GM18907 (cell line): ENCODE measurements around the gene GTF3C5.
"Not testable (repeated sequence)": the region's sequence is repeated elsewhere in the genome, so short reads cannot be mapped to it uniquely, and the experiment has no call there.

ENCODE experiments used
- ATAC-seq: cut with Tn5 transposase; IDR thresholded peaks from one replicate; pipeline ENCODE4 v1.9.1; 2021; ENCODE audit warnings: mild to moderate bottlenecking, moderate library complexity; ENCODE audit not compliant: unreplicated experiment

Gene GTF3C5

DNA sequence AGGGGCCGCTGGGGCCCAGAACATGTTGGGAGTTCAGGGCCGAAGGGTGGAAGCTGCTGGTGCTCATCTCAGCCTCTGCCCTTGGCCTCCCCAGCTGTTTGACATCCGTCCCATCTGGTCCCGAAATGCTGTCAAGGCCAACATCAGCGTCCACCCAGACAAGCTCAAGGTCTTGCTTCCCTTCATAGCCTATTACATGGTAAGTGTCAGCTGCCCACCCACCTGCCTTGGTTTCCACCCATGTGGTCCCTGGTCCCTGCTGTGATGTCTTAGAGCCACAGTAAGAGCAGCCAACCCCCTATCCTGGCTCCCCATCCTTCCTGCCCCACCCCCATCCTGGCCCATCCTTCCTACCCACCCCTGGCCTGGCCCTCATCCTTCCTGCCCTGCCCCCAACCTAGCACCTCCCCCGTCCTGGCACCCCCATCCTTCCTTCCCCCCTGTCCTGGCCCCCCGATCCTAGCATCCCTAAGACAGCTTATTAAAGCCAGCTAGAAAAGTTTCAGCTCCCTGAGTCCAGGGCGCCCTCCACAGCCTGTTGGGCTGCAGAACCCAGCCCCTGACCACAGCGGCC, 21.3 kb downstream of the GTF3C5 start:
- no peak for ATAC-seq

DNA sequence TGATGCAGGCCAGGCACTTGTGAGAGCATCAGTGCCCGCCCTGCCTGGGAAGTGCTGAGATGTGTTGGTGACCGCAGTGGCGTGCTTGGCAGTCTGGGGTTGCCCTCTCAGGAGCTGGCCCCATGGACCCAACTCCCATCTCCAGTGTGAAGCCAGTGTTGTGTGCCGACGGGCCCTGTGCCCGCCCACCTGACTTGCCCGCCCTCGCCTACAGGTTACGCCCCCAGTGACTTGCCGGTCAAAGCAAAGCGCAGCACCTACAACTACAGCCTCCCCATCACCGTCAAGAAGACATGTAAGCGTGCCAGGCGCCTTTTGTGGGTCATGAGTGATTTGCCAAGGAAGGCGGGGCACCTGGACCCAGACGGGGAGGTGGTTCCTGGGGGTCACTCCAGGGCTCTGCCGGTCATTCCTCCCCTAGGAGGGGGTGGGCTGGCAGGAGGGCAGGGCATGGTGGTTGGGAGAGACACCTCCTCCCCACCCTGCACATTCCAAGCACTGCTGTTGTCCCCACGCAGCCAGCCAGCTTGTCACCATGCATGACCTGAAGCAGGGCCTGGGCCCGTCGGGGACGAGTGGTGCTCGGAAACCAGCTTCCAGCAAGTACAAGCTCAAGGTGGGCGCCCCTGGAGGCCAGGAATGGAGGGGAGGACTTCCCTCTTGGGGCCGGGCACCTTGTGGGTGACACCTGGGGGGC, 23.5 kb downstream of the GTF3C5 start:
- ATAC-seq: no peak

DNA sequence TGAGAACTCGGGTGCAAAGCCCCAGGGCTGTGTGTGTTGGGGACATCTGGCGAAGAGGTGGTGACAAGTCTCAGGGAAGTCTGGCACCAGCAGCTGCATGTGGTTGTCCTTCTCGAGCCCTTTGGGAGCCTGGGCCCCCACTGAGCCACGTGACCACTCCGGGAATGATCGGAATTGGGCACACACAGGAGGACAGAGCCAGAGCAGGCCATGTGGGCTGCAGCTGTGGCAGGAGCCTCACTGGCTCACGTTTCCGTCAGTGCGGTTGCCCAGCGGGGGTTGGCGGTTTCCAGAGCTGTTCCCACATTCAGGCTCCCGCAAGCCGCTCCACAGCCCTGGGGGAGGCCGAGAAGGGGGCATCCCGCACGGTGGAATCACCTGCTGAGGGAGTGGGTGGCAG, 24.2 kb downstream of the GTF3C5 start:
- ATAC-seq: no peak

DNA sequence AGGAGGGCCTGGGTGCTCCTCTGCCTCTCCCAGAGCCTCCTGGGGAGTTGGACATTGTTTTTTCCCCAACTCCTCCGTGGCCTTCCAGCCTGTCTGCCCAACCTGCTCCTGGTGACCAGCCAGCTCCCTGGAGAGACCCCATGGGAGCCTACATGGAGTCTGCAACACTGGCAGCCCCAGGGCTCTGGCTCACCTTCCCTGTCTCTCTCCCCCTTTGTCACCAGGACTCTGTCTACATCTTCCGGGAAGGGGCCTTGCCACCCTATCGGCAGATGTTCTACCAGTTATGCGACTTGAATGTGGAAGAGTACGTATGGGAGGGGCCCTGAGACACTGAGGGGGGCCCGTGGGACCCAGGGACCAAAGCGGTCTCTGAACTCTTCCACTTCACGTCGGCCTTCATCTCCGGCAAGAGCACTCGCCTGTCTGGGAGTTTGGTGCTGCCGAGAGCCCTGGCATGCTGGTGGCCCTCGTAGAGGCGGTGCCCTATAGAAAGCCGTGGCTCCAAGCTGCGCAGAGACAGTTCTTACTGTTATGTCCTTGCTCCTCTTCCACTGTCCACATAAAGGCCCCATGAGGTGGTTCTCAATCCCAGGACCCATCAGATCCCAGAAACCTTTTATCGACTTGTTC, 25.1 kb downstream of the GTF3C5 start:
- no peak for ATAC-seq

DNA sequence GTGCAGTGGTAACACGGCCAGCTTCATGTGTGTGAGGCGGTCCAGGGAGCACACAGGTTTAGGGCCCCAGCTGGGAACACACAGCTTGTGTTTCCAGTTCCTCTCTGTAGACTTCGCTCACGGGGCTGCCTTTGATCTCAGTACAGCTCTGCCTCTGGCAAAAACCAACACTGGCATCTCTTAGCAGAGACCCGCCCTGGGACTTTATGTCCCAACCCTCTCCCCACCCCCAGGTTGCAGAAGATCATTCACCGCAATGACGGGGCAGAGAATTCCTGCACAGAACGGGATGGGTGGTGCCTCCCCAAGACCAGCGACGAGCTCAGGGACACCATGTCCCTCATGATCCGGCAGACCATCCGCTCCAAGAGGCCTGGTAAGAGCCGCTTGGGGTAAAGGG, 25.7 kb downstream of the GTF3C5 start:
- no peak for ATAC-seq

DNA sequence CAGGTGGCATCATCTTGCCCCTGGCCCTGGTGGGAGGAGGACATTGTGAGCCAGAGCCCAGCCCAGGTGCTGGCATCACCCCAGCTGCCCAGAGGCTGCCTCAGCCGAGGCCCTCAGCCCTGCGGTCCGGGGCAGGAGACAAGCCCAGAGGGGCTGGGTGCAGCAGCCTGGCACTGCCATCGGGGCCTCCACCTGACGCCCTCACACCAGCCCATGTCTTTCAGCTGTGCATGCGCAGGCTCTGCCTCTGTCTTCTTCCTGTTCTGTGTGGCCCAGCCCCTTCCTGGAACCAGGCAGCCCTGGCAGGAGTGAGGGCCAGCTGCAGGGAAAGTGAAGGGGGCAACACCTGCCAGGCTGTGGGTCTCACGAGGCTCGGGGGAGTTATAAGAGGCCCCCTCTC, 26.2 kb downstream of the GTF3C5 start:
- no peak for ATAC-seq

DNA sequence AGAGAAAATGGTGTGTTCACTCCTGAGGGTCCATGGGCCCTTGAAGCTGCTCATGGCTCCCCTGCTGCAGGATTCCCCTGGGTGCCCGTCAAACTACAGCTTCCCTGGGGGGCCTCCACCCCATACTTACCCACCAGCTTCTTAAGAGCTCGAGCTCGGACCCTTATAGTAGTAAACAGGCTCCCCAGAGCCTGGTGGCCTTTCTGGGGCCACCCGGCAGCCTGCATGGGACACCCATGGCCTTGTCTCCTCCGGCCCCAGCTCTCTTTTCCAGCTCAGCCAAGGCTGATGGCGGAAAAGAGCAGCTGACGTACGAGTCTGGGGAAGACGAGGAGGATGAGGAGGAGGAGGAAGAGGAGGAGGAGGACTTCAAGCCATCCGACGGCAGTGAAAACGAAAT, 26.8 kb downstream of the GTF3C5 start:
- ATAC-seq: no peak

DNA sequence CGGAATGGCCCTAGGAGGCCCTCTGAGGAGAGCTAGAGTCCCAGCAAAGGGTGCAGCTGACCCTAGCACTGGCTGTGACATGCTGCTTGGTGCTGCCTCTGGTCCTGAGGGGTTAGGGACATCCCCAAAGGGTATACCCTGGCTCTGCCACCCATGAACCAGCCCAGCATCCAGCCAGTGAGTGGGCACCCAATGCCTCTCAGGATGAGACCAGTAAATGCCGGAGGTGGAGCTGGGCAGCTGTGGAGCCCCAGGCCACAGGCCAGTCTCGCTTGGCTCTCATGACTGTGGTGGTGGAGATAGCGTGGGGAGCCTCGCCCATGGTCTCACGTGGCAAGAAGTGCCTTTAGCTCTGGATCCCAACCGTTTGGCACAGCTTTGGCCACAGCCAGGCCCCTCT, 27.3 kb downstream of the GTF3C5 start:
- no peak for ATAC-seq

DNA sequence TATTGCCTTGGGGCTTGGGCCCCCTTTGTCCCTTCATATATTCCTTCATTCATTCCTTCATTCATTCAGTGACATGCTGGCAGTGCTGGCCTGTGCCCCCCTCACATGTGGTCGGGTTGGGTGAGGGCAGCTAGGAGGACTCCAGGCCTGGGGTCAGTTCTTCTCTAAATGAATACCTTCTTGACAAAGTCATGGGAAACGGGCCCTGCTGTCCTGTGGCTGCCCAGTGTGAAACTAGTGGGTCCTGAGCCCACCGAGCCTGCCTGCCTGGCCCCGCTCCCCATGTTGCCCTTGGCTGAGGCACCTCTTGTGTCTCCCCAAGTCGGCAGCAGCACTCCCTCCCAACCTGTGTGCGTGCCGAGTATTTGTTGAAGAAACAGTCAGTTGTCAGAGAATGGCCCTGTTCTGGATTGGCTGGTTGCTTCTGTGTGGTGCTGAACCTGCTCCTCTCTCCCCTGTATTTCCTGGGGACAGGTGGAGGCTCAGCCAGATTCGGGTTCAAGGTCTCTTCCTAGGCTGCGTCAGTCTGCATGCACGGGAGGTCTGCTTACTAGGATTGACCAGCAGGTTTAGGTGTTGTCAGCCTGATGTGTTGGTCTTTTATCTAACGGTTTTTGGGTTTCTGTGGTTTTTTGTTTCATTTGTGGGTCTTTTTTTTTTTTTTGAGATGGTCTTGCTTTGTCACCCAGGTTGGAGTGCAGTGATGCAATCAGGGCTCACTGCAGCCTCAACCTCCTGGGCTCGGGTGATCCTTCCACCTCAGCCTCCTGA, 27.9 kb downstream of the GTF3C5 start:
- ATAC-seq: no peak

DNA sequence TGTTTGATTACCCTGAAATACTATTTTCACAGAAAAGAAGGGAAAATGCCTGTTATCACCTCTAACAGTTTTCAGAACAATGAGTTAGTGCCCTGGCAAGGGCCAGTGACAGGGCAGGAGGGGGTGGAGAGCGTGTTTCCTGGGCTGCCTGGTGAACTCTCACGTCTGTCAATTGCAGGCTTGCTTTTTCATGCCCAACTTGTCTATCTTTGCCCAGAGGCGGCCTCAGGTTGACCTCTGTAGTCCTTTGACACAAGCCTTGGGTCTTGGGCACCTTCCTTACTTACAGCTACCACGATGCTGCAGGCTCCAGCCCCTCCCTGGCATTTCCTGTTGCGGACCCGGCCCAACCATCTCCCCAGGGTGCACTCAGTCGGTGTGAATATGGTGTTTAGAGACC, 28.8 kb downstream of the GTF3C5 start:
- no peak for ATAC-seq

DNA sequence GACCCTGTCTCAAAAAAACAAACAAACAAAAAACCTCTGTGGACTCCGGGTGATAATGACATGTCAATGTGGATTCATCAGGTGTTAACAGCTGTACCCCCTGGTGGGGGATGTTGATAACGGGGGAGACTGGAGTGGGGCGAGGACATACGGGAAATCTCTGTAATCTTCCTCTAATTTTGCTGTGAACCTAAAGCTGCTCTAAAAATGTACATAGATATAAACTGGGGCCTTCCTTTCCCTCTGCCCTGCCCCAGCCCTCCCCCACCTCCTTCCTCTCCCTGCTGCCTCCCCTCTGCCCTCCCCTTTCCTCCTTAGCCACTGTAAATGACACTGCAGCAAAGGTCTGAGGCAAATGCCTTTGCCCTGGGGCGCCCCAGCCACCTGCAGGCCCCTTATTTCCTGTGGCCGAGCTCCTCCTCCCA, 29.6 kb downstream of the GTF3C5 start:
- ATAC-seq: no peak

DNA sequence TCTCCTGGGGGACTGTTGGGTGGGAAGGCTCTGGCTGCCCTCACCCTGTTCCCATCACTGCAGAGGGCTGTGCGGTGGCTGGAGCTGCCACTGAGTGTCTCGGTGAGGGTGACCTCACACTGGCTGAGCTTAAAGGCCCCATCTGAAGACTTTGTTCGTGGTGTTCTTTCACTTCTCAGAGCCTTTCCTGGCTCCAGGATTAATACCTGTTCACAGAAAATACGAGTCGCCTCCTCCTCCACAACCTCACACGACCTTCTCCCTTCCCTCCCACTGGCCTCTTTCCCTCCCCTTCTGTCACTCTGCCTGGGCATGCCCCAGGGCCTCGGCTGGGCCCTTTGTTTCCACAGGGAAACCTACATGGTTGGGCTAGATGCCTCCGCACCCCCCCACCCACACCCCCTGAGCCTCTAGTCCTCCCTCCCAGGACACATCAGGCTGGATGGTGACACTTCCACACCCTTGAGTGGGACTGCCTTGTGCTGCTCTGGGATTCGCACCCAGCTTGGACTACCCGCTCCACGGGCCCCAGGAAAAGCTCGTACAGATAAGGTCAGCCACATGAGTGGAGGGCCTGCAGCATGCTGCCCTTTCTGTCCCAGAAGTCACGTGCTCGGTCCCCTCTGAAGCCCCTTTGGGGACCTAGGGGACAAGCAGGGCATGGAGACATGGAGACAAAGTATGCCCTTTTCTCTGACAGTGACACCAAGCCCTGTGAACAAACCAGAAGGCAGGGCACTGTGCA, 30.4 kb downstream of the GTF3C5 start:
- not testable (repeated sequence) for ATAC-seq

DNA sequence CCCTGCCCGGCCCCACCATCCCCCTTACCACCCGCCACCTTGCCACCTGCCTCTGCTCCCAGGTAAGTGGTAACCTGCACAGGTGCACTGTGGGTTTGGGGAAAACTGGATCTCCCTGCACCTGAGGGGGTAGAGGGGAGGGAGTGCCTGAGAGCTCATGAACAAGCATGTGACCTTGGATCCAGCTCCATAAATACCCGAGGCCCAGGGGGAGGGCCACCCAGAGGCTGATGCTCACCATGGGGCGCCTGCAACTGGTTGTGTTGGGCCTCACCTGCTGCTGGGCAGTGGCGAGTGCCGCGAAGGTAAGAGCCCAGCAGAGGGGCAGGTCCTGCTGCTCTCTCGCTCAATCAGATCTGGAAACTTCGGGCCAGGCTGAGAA, 31.0 kb downstream of the GTF3C5 start, which contains the start of gene CEL:
TSS of gene CEL (plus strand) at position 218 of the 382 bp plus-strand sequence. CDS start at position 240, 22 bp downstream.
- not testable (repeated sequence) for ATAC-seq

DNA sequence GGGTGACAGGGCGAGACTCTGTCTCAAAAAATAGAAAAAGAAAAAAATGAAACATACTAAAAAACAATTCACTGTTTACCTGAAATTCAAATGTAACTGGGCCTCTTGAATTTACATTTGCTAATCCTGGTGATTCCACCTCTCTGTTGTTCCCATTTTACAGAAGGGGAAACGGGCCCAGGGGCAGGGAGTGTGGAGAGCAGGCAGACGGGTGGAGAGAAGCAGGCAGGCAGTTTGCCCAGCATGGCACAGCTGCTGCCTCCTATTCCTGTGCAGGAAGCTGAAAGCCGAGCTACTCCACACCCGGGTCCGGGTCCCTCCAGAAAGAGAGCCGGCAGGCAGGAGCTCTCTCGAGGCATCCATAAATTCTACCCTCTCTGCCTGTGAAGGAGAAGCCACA, 31.8 kb downstream of the GTF3C5 start:
- not testable (repeated sequence) for ATAC-seq

DNA sequence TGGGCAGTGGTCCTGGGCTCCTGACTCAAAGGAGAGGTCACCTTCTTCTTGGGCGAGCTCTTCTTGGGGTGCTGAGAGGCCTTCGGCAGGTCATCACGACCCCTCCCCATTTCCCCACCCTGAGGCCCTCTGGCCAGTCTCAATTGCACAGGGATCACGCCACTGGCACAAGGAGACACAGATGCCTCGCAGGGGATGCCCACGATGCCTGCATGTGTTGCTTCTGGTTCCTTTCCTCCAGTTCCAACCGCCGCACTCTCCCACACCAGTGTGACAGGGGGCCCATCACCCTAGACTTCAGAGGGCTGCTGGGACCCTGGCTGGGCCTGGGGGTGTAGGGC, 32.3 kb downstream of the GTF3C5 start:
- no peak for ATAC-seq

DNA sequence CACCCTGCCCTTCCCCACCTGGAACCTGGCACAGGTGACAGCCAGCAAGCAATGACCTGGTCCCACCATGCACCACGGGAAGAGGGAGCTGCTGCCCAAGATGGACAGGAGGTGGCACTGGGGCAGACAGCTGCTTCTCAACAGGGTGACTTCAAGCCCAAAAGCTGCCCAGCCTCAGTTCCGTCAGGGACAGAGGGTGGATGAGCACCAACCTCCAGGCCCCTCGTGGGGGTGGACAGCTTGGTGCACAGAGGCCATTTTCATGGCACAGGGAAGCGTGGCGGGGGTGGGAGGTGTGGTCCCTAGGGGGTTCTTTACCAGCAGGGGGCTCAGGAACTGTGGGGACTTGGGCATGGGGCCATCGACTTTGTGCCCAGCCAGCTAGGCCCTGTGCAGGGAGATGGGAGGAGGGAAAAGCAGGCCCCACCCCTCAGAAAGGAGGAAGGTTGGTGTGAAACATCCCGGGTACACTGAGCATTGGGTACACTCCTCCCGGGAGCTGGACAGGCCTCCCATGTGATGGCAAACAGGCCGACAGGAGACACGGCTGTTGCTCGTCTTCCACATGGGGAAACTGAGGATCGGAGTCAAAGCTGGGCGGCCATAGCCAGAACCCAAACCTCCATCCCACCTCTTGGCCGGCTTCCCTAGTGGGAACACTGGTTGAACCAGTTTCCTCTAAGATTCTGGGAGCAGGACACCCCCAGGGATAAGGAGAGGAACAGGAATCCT, 32.9 kb downstream of the GTF3C5 start:
- ATAC-seq: no peak

DNA sequence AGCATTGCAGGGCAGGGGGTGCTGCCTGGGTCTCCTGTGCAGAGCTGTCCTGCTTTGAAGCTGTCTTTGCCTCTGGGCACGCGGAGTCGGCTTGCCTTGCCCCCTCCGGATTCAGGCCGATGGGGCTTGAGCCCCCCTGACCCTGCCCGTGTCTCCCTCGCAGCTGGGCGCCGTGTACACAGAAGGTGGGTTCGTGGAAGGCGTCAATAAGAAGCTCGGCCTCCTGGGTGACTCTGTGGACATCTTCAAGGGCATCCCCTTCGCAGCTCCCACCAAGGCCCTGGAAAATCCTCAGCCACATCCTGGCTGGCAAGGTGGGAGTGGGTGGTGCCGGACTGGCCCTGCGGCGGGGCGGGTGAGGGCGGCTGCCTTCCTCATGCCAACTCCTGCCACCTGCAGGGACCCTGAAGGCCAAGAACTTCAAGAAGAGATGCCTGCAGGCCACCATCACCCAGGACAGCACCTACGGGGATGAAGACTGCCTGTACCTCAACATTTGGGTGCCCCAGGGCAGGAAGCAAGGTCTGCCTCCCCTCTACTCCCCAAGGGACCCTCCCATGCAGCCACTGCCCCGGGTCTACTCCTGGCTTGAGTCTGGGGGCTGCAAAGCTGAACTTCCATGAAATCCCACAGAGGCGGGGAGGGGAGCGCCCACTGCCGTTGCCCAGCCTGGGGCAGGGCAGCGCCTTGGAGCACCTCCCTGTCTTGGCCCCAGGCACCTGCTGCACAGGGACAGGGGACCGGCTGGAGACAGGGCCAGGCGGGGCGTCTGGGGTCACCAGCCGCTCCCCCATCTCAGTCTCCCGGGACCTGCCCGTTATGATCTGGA, 33.7 kb downstream of the GTF3C5 start:
- ATAC-seq: no peak

DNA sequence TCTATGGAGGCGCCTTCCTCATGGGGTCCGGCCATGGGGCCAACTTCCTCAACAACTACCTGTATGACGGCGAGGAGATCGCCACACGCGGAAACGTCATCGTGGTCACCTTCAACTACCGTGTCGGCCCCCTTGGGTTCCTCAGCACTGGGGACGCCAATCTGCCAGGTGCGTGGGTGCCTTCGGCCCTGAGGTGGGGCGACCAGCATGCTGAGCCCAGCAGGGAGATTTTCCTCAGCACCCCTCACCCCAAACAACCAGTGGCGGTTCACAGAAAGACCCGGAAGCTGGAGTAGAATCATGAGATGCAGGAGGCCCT, 34.2 kb downstream of the GTF3C5 start:
- no peak for ATAC-seq

DNA sequence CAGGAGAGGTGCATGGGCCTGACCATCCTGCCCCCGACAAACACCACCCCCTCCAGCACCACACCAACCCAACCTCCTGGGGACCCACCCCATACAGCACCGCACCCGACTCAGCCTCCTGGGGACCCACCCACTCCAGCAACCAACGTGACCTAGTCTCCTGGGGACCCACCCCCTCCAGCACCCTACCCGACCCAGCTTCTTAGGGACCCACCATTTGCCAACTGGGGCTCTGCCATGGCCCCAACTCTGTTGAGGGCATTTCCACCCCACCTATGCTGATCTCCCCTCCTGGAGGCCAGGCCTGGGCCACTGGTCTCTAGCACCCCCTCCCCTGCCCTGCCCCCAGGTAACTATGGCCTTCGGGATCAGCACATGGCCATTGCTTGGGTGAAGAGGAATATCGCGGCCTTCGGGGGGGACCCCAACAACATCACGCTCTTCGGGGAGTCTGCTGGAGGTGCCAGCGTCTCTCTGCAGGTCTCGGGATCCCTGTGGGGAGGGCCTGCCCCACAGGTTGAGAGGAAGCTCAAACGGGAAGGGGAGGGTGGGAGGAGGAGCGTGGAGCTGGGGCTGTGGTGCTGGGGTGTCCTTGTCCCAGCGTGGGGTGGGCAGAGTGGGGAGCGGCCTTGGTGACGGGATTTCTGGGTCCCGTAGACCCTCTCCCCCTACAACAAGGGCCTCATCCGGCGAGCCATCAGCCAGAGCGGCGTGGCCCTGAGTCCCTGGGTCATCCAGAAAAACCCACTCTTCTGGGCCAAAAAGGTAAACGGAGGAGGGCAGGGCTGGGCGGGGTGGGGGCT, 35.6 kb downstream of the GTF3C5 start:
- no peak for ATAC-seq
